KG1 (cell line): ENCODE results near the gene CEMIP2.

Source experiments
- DNase-seq: peaks from one replicate; lab custom pipeline; 2025; lab: John Stamatoyannopoulos, UW

Gene CEMIP2

DNA sequence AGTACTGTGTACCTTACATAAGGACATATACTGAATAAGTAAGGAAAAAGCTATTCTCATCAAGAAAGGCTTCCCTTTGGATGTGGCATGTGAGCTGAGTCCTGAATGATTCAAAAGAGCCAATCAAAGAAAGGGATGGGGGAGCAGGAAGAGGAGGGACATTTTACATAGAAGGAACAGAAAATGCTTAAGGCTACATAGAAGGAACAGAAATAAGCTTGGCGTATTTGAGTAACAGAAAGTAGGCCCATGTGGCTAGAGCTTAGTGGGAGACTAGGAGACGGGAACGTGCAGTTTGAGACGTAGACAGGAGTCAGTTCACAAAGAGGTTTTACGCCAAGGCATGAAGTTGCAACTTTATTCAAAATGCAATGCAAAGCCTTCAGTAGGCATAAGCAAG lies 126.3 kb downstream of the CEMIP2 start:
- no peak for DNase-seq

GRCh38 chr9:71638627-71639026 lies 129.7 kb downstream of the CEMIP2 start:
- DNase-seq, result no peak

DNA sequence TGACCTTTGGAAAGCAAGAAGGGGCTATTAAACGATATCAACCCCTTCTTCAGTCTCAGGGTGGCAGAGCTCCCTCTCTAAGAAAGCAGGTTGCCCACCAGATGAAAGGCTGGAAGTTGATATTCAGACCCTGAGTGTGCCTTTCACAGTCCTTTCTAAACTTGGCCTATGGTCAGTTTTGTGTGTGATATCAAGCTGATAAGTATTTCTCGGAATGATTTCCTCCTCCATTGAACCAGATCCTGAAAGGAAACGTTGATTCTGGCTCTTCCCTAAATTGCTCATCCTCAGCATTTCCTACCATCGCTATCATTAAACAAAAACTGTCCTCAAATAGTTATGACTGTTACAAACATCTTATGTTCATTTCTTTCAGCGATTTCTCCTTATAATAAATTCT lies 130.4 kb downstream of the CEMIP2 start:
- no peak for DNase-seq

DNA sequence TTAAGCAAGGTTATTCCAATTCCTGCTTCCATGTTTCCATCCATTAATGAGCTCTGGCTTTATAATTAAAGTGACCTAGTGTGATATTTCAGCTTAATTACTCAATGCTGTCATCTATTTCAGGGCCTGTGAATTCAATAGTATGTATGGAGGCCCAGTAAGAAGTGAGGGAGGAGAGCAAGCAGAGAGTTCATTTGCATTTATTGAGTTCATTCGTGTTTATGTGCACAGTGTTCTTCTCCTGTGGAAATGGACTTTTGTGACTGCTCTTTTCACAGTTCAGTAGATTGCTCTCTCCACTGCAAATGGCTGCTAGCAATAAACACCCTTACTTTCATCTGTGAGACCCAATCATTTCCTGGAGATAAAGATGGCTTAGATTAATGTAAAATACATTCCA lies 130.9 kb downstream of the CEMIP2 start:
- DNase-seq, result no peak

DNA sequence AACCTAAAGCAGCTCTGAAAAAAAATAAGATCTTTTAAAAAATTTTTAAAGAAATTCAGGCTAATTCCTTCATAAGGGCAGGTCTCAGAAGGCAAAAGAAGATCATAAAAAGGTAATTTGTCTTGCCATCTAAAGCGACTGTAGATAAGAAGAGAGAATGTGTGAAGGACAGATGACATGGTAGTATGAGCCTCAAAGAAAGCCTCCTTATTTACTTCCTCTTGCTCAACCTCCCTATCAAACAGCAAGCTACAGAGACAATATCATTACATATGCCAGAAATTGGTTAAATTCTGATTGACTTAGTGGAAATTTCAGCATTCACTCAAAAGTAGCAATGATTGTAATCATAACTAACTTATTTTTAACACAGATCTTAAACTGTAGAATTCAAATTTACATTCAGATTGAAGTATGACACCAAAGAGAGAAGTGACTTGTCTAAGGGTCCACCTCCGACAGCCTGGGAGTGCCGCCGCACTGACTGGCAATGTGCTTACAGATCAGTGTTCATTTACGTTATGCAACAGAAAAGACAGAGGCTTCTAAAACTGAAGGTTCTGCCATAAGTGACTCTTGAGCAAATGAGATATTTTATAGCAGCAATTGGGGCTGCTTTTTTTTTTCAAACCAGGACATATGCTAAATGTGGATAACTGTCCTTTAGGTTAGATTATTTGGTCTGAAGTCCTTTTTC lies 132.0 kb downstream of the CEMIP2 start:
- no peak for DNase-seq

GRCh38 chr9:71634752-71635151 lies 133.6 kb downstream of the CEMIP2 start:
- no peak for DNase-seq
